ENCODE results near the gene CBARP. TPM values are rescaled to one million over a fixed set of nuclear protein-coding genes. Genes with fewer than 3 reads are reported as not detected.

Gene CBARP
- total and polyA plus RNA-seq, 9 of the 15 experiments (the other 6 are each of a cell fraction or from before 2014, with no cell fraction given), result 0.03 to 8.9 (median 1.2) TPM; not detected in 1

DNA sequence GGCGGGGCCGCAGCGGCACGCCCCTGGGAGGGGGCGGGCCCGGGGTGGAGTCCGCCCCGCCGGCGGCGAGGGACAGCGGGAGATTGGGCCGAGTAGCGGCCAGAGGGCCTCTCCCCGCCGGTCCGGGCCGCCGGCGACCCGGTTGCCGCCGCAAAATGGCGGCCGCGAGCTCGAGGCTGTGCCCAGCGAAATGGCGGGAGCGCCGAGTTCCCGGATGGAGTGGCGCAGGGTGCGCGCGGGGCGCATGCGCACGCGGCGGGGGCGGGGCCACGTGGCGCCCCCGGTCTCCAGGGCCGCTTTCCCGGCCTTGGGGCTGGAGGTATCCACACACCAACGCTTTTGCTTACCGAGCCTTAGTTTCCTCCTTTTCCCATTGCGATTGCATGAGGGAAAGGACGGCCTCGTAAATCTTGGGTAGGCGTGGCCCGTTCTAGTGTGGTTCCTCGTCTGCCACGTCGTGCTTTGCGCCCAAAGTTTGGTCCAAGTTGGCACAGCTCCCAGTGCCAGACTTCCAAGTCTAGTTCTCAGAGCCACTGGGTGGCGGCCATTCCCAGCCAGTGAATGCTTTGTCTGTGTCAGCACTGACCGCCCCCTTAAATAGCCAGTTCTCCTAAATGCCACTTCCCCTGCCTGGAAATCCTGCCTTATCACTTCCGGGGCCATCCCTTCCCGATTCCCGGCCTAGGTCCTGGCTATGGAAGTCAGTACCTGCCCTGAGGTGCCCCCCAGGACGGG lies 31.8 kb upstream of the CBARP start (continued):
- TF ChIP-seq, protein P1, sequence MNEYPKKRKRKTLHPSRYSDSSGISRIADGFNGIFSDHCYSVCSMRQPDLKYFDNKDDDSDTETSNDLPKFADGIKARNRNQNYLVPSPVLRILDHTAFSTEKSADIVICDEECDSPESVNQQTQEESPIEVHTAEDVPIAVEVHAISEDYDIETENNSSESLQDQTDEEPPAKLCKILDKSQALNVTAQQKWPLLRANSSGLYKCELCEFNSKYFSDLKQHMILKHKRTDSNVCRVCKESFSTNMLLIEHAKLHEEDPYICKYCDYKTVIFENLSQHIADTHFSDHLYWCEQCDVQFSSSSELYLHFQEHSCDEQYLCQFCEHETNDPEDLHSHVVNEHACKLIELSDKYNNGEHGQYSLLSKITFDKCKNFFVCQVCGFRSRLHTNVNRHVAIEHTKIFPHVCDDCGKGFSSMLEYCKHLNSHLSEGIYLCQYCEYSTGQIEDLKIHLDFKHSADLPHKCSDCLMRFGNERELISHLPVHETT (CRISPR knock-in tag; conservative IDR thresholded peaks at IDR 0.05 in 1 of 2, IDR thresholded peaks at IDR 0.05 in 1 of 2), result peak in 1 of 2 experiments; percentile 97; a peak in 2 of 4 replicates
- TF ChIP-seq NEUROD1 (IDR thresholded peaks at IDR 0.05; ENCODE audit: borderline replicate concordance, low read depth, low read length, partially characterized antibody) (no peak), ZNF224 (CRISPR knock-in tag; IDR thresholded peaks at IDR 0.05) (no peak), MEF2A (IDR thresholded peaks at IDR 0.05; ENCODE audit: control insufficient read depth, low read depth, low read length) (no peak), ZKSCAN3 (CRISPR knock-in tag; IDR thresholded peaks at IDR 0.05) (no peak), ID3 (CRISPR knock-in tag; IDR thresholded peaks at IDR 0.05) (no peak), ID3 (tag; IDR thresholded peaks at IDR 0.05) (peak; percentile 78), SMAD1 (IDR thresholded peaks at IDR 0.05; ENCODE audit: low read depth, low read length, partially characterized antibody) (peak; percentile 11), BCOR (IDR thresholded peaks at IDR 0.05) (no peak), PYGO2 (tag; IDR thresholded peaks at IDR 0.05) (no peak), ZNF143 (CRISPR knock-in tag; IDR thresholded peaks at IDR 0.05) (no peak), ZNF449 (CRISPR knock-in tag; IDR thresholded peaks at IDR 0.05) (0 out of 2 replicates have a peak, but pooled peaks have one; percentile 31), SNRNP70 (optimal IDR thresholded peaks at IDR 0.05; ENCODE audit: low read depth, low read length) (no peak), ZBTB7A (IDR thresholded peaks at IDR 0.05; ENCODE audit: borderline replicate concordance, control insufficient read depth, low read depth, low read length) (0 out of 2 replicates have a peak, but pooled peaks have one; percentile 14), HSF4 (CRISPR knock-in tag; IDR thresholded peaks at IDR 0.05; ENCODE audit: borderline replicate concordance) (no peak), SOX6 (IDR thresholded peaks at IDR 0.05) (0 out of 2 replicates have a peak, but pooled peaks have one; percentile 3), RBBP5 (IDR thresholded peaks at IDR 0.05; ENCODE audit: borderline replicate concordance, insufficient read depth, low read length, poor library complexity, severe bottlenecking) (peak; percentile 82), EHMT2 (IDR thresholded peaks at IDR 0.05) (no peak), ZNF696 (CRISPR knock-in tag; conservative IDR thresholded peaks at IDR 0.05) (no peak), KLF1 (tag; IDR thresholded peaks at IDR 0.05) (no peak; the same call in 1 of the 2 replicates), ZNF311 (CRISPR knock-in tag; IDR thresholded peaks at IDR 0.05) (no peak), ARNT (IDR thresholded peaks at IDR 0.05) (no peak), ZNF133 (CRISPR knock-in tag; IDR thresholded peaks at IDR 0.05) (no peak)
- TF ChIP-seq, protein P2, sequence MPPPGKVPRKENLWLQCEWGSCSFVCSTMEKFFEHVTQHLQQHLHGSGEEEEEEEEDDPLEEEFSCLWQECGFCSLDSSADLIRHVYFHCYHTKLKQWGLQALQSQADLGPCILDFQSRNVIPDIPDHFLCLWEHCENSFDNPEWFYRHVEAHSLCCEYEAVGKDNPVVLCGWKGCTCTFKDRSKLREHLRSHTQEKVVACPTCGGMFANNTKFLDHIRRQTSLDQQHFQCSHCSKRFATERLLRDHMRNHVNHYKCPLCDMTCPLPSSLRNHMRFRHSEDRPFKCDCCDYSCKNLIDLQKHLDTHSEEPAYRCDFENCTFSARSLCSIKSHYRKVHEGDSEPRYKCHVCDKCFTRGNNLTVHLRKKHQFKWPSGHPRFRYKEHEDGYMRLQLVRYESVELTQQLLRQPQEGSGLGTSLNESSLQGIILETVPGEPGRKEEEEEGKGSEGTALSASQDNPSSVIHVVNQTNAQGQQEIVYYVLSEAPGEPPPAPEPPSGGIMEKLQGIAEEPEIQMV (tag; conservative IDR thresholded peaks at IDR 0.05; ENCODE audit: low read depth), result no peak

Measured in K562 (cell line).